Ovary (tissue), 3 donors: ENCODE results near the gene ANXA6.

Experiments
- CTCF ChIP-seq, 3 donors: fragments of 450-650 bp in 2 of 3; fragments of 200-600 bp in 1 of 3; IDR thresholded peaks; one replicate each; pipeline versions ENCODE4 v1.5.1 to v1.8.0; 2016 to 2022; ENCODE audit warnings: antibody characterized with exemption in 3 of 3, mild to moderate bottlenecking in 1 of 3
- EP300 ChIP-seq: sonication (generic); formaldehyde crosslinking; IDR thresholded peaks from one replicate; pipeline ENCODE4 v1.6.1; 2017; ENCODE audit warnings: antibody characterized with exemption
- POLR2A ChIP-seq: fragments of 450-650 bp; IDR thresholded peaks from one replicate; pipeline ENCODE4 v1.6.1; 2017; ENCODE audit warnings: antibody characterized with exemption, mild to moderate bottlenecking, moderate library complexity
- donor health status: DM: no; HTN: no; CAD: no.

- TF ChIP-seq EP300 (no peak), CTCF (IDR thresholded peaks at IDR 0.05) (no peak), POLR2A (no peak)
These were observed 55.8 kb downstream of the ANXA6 start for GRCh38 chr5:151101746-151102145.
